GM18870 (cell line): ENCODE results near the gene SDK1.

ENCODE experiments used
- ATAC-seq: cut with Tn5 transposase; IDR thresholded peaks from one replicate; pipeline ENCODE4 v1.9.1; 2021; ENCODE audit warnings: moderate library complexity; ENCODE audit not compliant: unreplicated experiment

The SDK1 gene

GRCh38 chr7:3455806-3456595 is 154.9 kb downstream of the SDK1 start:
- ATAC-seq = no peak

GRCh38 chr7:3459111-3459510 is 158.1 kb downstream of the SDK1 start:
- ATAC-seq = no peak

- no peak for ATAC-seq
These were observed 160.9 kb downstream of the SDK1 start for GRCh38 chr7:3461923-3462322.

- no peak for ATAC-seq
These were observed 162.6 kb downstream of the SDK1 start for GRCh38 chr7:3463696-3464095.

GRCh38 chr7:3464900-3465622 is 164.0 kb downstream of the SDK1 start:
- ATAC-seq = no peak

- ATAC-seq = no peak
These were observed 165.2 kb downstream of the SDK1 start for GRCh38 chr7:3466261-3466660.

- no peak for ATAC-seq
These were observed 168.6 kb downstream of the SDK1 start for GRCh38 chr7:3469641-3470040.

- ATAC-seq = no peak
These were observed 179.1 kb downstream of the SDK1 start for GRCh38 chr7:3480197-3480596.

- ATAC-seq = no peak
These were observed 180.4 kb downstream of the SDK1 start for GRCh38 chr7:3481435-3481834.

- ATAC-seq = no peak
These were observed 181.3 kb downstream of the SDK1 start for GRCh38 chr7:3482147-3482921.

- ATAC-seq = no peak
These were observed 185.8 kb downstream of the SDK1 start for GRCh38 chr7:3486841-3487240.

- ATAC-seq = no peak
These were observed 187.8 kb downstream of the SDK1 start for GRCh38 chr7:3488829-3489228.

GRCh38 chr7:3493499-3493898 is 192.4 kb downstream of the SDK1 start:
- no peak for ATAC-seq

GRCh38 chr7:3494947-3495346 is 193.9 kb downstream of the SDK1 start:
- no peak for ATAC-seq

- ATAC-seq = no peak
These were observed 194.5 kb downstream of the SDK1 start for GRCh38 chr7:3495530-3495929.

GRCh38 chr7:3495954-3496353 is 194.9 kb downstream of the SDK1 start:
- ATAC-seq = no peak

- ATAC-seq = no peak
These were observed 196.7 kb downstream of the SDK1 start for GRCh38 chr7:3497796-3498195.

- no peak for ATAC-seq
These were observed 200.6 kb downstream of the SDK1 start for GRCh38 chr7:3501671-3502070.

- ATAC-seq = no peak
These were observed 203.3 kb downstream of the SDK1 start for GRCh38 chr7:3504384-3504783.

- no peak for ATAC-seq
These were observed 209.3 kb downstream of the SDK1 start for GRCh38 chr7:3510101-3511020.

- ATAC-seq = no peak
These were observed 216.3 kb downstream of the SDK1 start for GRCh38 chr7:3517344-3517743.
